K562 (cell line): ENCODE data around the gene CD300LG. TPM values are rescaled to one million over a fixed set of nuclear protein-coding genes. Genes with fewer than 3 reads are reported as not detected.
A peak's percentile ranks its signal among the peaks of the same experiment; 100 is the strongest.

Experiments
- ATAC-seq: fragments of 200-7000 bp; cut with Tn5 transposase; 3 replicates; pipeline ENCODE4 v1.9.1; 2020; ENCODE audit warnings: moderate library complexity
- BruUV-seq: library from RNA; stranded (reverse); fragments of 400-500 nt; replicated peaks from 2 replicates; lab custom pipeline; 2021; lab: Mats Ljungman, UMichigan
- CTCF ChIA-PET: fragments of 300-600 bp; formaldehyde crosslinking; extraction: SDS; loops from one replicate; lab custom pipeline; 2021; ENCODE audit warnings: low intra/inter-chr PET ratio; lab: Yijun Ruan, JAX
- POLR2A ChIA-PET: fragments of 300-600, 350-650 bp; sonication (Branson Sonifier 250); formaldehyde crosslinking; extraction: SDS; loops from one replicate; lab custom pipeline; 2021; ENCODE audit warnings: antibody characterized with exemption, inconsistent platforms; lab: Yijun Ruan, JAX
- DNase-seq, 4 experiments: peaks; one replicate each; pipeline versions ENCODE4 v3.0.0 to v3.0.0-alpha.2; 2011 to 2018; ENCODE audit warnings: low spot score in 3 of 4, mixed read lengths in 3 of 4; ENCODE audit errors: extremely low read depth in 1 of 4
- FAIRE-seq: peaks from 2 replicates; lab custom pipeline; 2011; peaks lifted over from hg19 to GRCh38; lab: Jason Lieb, UNC
- H2AFZ ChIP-seq: 2 replicates; pipeline ENCODE4 v1.6.0; 2011; ENCODE audit warnings: low read depth, low read length, control low read depth, inconsistent platforms
- H3K27ac ChIP-seq: fragments of 200-600 bp; 3 replicates; pipeline ENCODE4 v1.8.0; 2011; ENCODE audit warnings: low read depth, mild to moderate bottlenecking, control low read depth, inconsistent platforms, low read length, moderate library complexity, mixed read lengths; ENCODE audit errors: extremely low read depth
- H3K27me3 ChIP-seq, 2 experiments: fragments of 300-600 bp in 1 of 2; 2 replicates in 1 of 2; 3 replicates in 1 of 2; pipeline versions ENCODE4 v1.6.0 to v1.8.0; 2011; ENCODE audit warnings: inconsistent platforms in 2 of 2, low read length in 2 of 2, mild to moderate bottlenecking in 1 of 2, mixed read lengths in 1 of 2, moderate library complexity in 1 of 2; ENCODE audit not compliant: control insufficient read depth in 2 of 2, insufficient read depth in 2 of 2
- H3K36me3 ChIP-seq: fragments of 300-600 bp; 3 replicates; pipeline ENCODE4 v1.8.0; 2011; ENCODE audit warnings: mild to moderate bottlenecking, low read length, inconsistent platforms; ENCODE audit not compliant: control insufficient read depth, insufficient read depth
- H3K4me1 ChIP-seq, 2 experiments: fragments of 200-600 bp in 1 of 2; replicated peaks in 1 of 2; 2 replicates in 1 of 2; 3 replicates in 1 of 2; pipeline versions ENCODE4 v1.5.1 to v1.8.0; 2011; ENCODE audit warnings: inconsistent platforms in 2 of 2, low read length in 2 of 2, mild to moderate bottlenecking in 1 of 2, mixed read lengths in 1 of 2, moderate library complexity in 1 of 2; ENCODE audit not compliant: control insufficient read depth in 2 of 2, insufficient read depth in 2 of 2
- H3K4me2 ChIP-seq: 2 replicates; pipeline ENCODE4 v1.6.1; 2011; ENCODE audit warnings: low read length, control low read depth, inconsistent platforms, mixed read lengths; ENCODE audit not compliant: insufficient read depth
- H3K4me3 ChIP-seq: fragments of 200-600 bp; sonication (generic), shearing (Covaris generic); 2 replicates; pipeline ENCODE4 v1.5.1; 2016; ENCODE audit warnings: control low read depth, inconsistent platforms
- H3K79me2 ChIP-seq: fragments of 200-600 bp; 3 replicates; pipeline ENCODE4 v1.8.0; 2011; ENCODE audit warnings: low read length, inconsistent platforms; ENCODE audit not compliant: control insufficient read depth, insufficient read depth
- H3K9ac ChIP-seq, 2 experiments: 2 replicates each; pipeline versions ENCODE4 v1.6.0 to v1.6.1; 2011; ENCODE audit warnings: low read depth in 2 of 2, low read length in 2 of 2, control low read depth in 1 of 2, inconsistent platforms in 1 of 2, mild to moderate bottlenecking in 1 of 2, mixed read lengths in 1 of 2; ENCODE audit not compliant: insufficient read depth in 1 of 2
- H3K9me1 ChIP-seq: one replicate; pipeline ENCODE4 v1.6.0; 2011; ENCODE audit warnings: inconsistent platforms, mild to moderate bottlenecking, low read length, moderate library complexity; ENCODE audit not compliant: control insufficient read depth, insufficient read depth
- H3K9me3 ChIP-seq: replicated peaks from 2 replicates; pipeline ENCODE4 v1.5.1; 2011; ENCODE audit warnings: low read depth, low read length, inconsistent platforms; ENCODE audit not compliant: control insufficient read depth, insufficient read depth
- H4K20me1 ChIP-seq: replicated peaks from 2 replicates; pipeline ENCODE4 v1.6.1; 2011; ENCODE audit warnings: low read length, inconsistent platforms, mixed read lengths; ENCODE audit not compliant: control insufficient read depth, insufficient read depth
- CBX8 ChIP-seq: fragments of 200-600 bp; sonication (generic); IDR thresholded peaks from 2 replicates; pipeline ENCODE4 v1.6.1; 2012; ENCODE audit warnings: borderline replicate concordance, mixed run types, low read depth, mild to moderate bottlenecking, moderate library complexity, mixed read lengths, low read length, control low read depth, inconsistent platforms; ENCODE audit not compliant: poor library complexity, severe bottlenecking; ENCODE audit errors: extremely low read depth
- JUND ChIP-seq, 2 experiments: IDR thresholded peaks; 2 replicates in 1 of 2; 3 replicates in 1 of 2; pipeline ENCODE4 v1.6.1; 2011; ENCODE audit warnings: borderline replicate concordance in 2 of 2, low read depth in 2 of 2, low read length in 2 of 2, improper control_type of control experiment in 1 of 2, missing biosample characterization in 1 of 2, missing genetic modification characterization in 1 of 2, missing genetic modification reagents in 1 of 2
- MED1 ChIP-seq: sonication (generic); formaldehyde crosslinking; IDR thresholded peaks from 2 replicates; pipeline ENCODE4 v1.8.1; 2023; ENCODE audit warnings: missing genetic modification reagents, borderline replicate concordance
- NFIX ChIP-seq: fragments of 250-450 bp; sonication (Bioruptor Pico); IDR thresholded peaks from 2 replicates; pipeline ENCODE4 v1.4.0; 2020; ENCODE audit warnings: low read depth, mild to moderate bottlenecking, moderate library complexity
- TCF3 ChIP-seq: sonication (generic); formaldehyde crosslinking; IDR thresholded peaks from 2 replicates; pipeline ENCODE4 v1.4.0; 2020; ENCODE audit warnings: mild to moderate bottlenecking, missing genetic modification reagents
- ZNF77 ChIP-seq: fragments of 250-450 bp; sonication (Bioruptor Pico); IDR thresholded peaks from 2 replicates; pipeline ENCODE4 v1.5.0; 2020
- WGBS: fragments of 100-300 bp; shearing (Covaris generic); methylation state at CpG from one replicate; pipeline ENCODE4 v1.1.6; 2016; ENCODE audit warnings: low coverage, mixed read lengths; ENCODE audit not compliant: insufficient coverage; ENCODE audit errors: missing lambda C conversion rate; 5-methylcytosine and 5-hydroxymethylcytosine counted together
- in situ Hi-C: fragments of 300-500 bp; cut with MboI; formaldehyde crosslinking; loops from 4 replicates; pipeline ENCODE4 v1.15.0; 2018; ENCODE audit warnings: inconsistent platforms, mixed read lengths
- intact Hi-C: fragments of 100-400 bp; cut with micrococcal nuclease; formaldehyde crosslinking; loops from 2 replicates; pipeline ENCODE4 v1.14.2; 2022
- polyA plus RNA-seq, 8 experiments: library from polyadenylated mRNA; depleted of rRNA in 4 of 8; stranded (reverse) in 5 of 8; unstranded in 3 of 8; fragments of >200 nt; fragmentation: Nextera tagmentation in 2 of 8; fragmentation: Illumina TruSeq in 1 of 8; extraction: Ambion mirVana in 2 of 8; extraction: Trizol in 1 of 8; gene quantifications; 2 replicates each; pipeline versions ENCODE4 v1.2.1 to v1.2.3, GENCODE V29; 2011 to 2014; ENCODE audit warnings: inconsistent platforms in 1 of 8, missing spikeins in 1 of 8
- total RNA-seq, 7 experiments: library from RNA; depleted of rRNA in 6 of 7; stranded (reverse); fragments of >200 nt in 6 of 7; fragmentation: Illumina TruSeq in 2 of 7; extraction: Trizol in 2 of 7; gene quantifications; 2 replicates each; pipeline versions ENCODE4 v1.2.1 to v1.2.3, GENCODE V29; 2011 to 2021; ENCODE audit warnings: low replicate concordance in 1 of 7
- TF ChIP-seq, protein P1 (sequence below): IDR thresholded peaks from 2 replicates; pipeline ENCODE4 v1.6.1; 2016; ENCODE audit warnings: missing genetic modification characterization, missing compliant biosample characterization

CD300LG gene
- total and polyA plus RNA-seq, 9 of the 15 experiments (the other 6 are each of a cell fraction or from before 2014, with no cell fraction given) = not detected

DNA sequence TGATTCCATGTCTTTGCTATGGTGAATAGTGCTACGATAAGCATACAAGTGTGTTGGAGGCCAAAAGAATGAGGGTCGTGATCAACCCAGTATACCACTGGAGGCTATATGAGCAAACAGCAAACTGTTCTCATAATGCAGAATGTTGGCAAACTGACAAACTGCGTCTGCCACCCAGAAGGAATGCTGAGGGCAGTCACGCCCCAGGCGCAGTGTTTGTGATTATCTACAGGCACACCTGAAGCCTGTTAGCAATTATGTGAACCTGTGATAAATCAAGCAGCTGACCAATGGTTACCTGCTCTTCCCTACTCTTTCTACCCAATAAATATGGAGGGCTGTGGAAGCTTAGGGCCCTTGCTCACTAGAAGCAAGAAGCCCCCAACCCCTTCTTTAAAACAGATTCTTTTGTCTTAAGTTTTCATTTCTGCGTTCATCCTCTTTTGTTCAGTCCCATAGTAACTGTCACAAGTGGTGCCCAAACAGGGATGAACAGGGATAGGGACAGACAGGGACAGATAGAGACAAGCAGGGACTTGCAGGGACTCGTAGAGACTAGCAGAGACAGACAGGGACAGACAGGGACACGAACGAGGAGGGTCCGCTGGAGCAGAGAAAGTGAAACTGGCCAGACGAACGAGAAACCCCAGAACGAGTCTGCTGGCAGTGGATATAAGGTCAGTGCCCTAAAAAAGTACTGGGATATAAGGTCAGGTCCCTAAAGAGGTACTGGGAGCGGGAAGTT lies 25.1 kb downstream of the CD300LG start:
- Histone ChIP-seq H2AFZ (0 out of 2 replicates have a peak overlapping the region, but pooled peaks have one; percentile 51), H3K9ac (peak overlapping the region in 1 of 2 experiments; percentile 61; a peak in 1 of 4 replicates), H3K9me1 (no peaks in the 10 kb centered on the region), H3K9me3 (no peaks in the 10 kb centered on the region), H4K20me1 (no peaks in the 10 kb centered on the region), H3K27me3 (peaks cover 13 to 29% of the 10 kb centered on the region in 2 experiments), H3K36me3 (no peaks in the 10 kb centered on the region)
- DNase-seq (no peak), ATAC-seq (no peak)
- BruUV-seq = no TSS peak
- intact Hi-C loops = no loop called here
- CTCF ChIA-PET = no interaction called here
- POLR2A ChIA-PET = no interaction called here
- 2% methylated on average over 14 of the region's 14 CpGs for WGBS
- TF ChIP-seq MED1 (CRISPR knock-in tag) (no peak), NFIX (CRISPR knock-in tag) (no peak), TCF3 (CRISPR knock-in tag) (0 out of 2 replicates have a peak, but pooled peaks have one; percentile 11), JUND (IDR thresholded peaks at IDR 0.05; ENCODE audit: borderline replicate concordance, low read depth, low read length) (no peak), JUND (tag; IDR thresholded peaks at IDR 0.05; ENCODE audit: borderline replicate concordance, low read depth, low read length) (no peak), ZNF77 (CRISPR knock-in tag) (no peak), CBX8 (no peak)
- TF ChIP-seq, protein P1, sequence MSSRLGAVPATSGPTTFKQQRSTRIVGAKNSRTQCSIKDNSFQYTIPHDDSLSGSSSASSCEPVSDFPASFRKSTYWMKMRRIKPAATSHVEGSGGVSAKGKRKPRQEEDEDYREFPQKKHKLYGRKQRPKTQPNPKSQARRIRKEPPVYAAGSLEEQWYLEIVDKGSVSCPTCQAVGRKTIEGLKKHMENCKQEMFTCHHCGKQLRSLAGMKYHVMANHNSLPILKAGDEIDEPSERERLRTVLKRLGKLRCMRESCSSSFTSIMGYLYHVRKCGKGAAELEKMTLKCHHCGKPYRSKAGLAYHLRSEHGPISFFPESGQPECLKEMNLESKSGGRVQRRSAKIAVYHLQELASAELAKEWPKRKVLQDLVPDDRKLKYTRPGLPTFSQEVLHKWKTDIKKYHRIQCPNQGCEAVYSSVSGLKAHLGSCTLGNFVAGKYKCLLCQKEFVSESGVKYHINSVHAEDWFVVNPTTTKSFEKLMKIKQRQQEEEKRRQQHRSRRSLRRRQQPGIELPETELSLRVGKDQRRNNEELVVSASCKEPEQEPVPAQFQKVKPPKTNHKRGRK (tag) = no peak
- TF ChIP-seq, all 486 proteins: peak for 1
- Histone ChIP-seq H3K79me2 (no peaks in the 10 kb centered on the region), H3K4me3 (no peak overlapping the region), H3K4me2 (peak overlapping the region; percentile 27; the same call in 1 of the 2 replicates), H3K4me1 (peaks cover 0 to 2% of the 10 kb centered on the region in 2 experiments; a peak in 3 of 5 replicates), H3K27ac (no peak overlapping the region)
- FAIRE-seq = no peak
- in situ Hi-C loops = no loop called here
